Brain microvascular endothelial cell (primary cell): ENCODE results near the gene PRSS37.

Experiments
- DNase-seq: peaks from one replicate; pipeline ENCODE4 v3.0.0-alpha.2; 2020
- H3K27ac ChIP-seq: fragments of 250-450 bp; sonication (Bioruptor Pico); 2 replicates; pipeline ENCODE4 v1.5.1; 2020; ENCODE audit warnings: mild to moderate bottlenecking, moderate library complexity
- H3K27me3 ChIP-seq: fragments of 250-450 bp; sonication (Bioruptor Pico); replicated peaks from 2 replicates; pipeline ENCODE4 v1.5.1; 2020; ENCODE audit warnings: mild to moderate bottlenecking
- H3K36me3 ChIP-seq: fragments of 250-450 bp; sonication (Bioruptor Pico); replicated peaks from 2 replicates; pipeline ENCODE4 v1.5.1; 2020; ENCODE audit warnings: mild to moderate bottlenecking
- H3K4me3 ChIP-seq: 2 replicates; pipeline ENCODE4 v1.5.1; 2011; ENCODE audit warnings: low read depth, mild to moderate bottlenecking, control low read depth, low read length, moderate library complexity
- CTCF ChIP-seq: IDR thresholded peaks from 2 replicates; pipeline ENCODE4 v1.5.1; 2011; ENCODE audit warnings: low read depth, mild to moderate bottlenecking, moderate library complexity, low read length, control low read depth, inconsistent platforms; ENCODE audit errors: missing control alignments
- in situ Hi-C: cut with HindIII; loops from 2 replicates; pipeline ENCODE4 v1.10.0; 2017; ENCODE audit warnings: low sequenced_read_pairs, low pct_ligation_motif_present

The PRSS37 gene

GRCh38 chr7:141847996-141848395, 6.7 kb upstream of the PRSS37 start:
- TF ChIP-seq CTCF: no peak
- no peak overlapping the region for H3K27ac ChIP-seq
- no peaks in the 10 kb centered on the region for H3K27me3 ChIP-seq
- DNase-seq: no peak
- no peaks in the 10 kb centered on the region for H3K36me3 ChIP-seq
- H3K4me3 ChIP-seq: no peak overlapping the region
- in situ Hi-C loops: no loop called here

- no peak for TF ChIP-seq CTCF
- in situ Hi-C loops: no loop called here
- Histone ChIP-seq H3K27ac (no peak overlapping the region), H3K4me3 (no peak overlapping the region), H3K36me3 (no peaks in the 10 kb centered on the region), H3K27me3 (no peaks in the 10 kb centered on the region)
- no peak for DNase-seq
Observed at GRCh38 chr7:141844256-141844655, 3.0 kb upstream of the PRSS37 start.

GRCh38 chr7:141842904-141843303, 1.6 kb upstream of the PRSS37 start:
- no peaks in the 10 kb centered on the region for H3K27me3 ChIP-seq
- H3K36me3 ChIP-seq: no peaks in the 10 kb centered on the region
- TF ChIP-seq CTCF: no peak
- in situ Hi-C loops: no loop called here
- H3K4me3 ChIP-seq: no peak overlapping the region
- no peak overlapping the region for H3K27ac ChIP-seq
- DNase-seq: no peak

GRCh38 chr7:141840708-141841107, 577 bp downstream of the PRSS37 start:
- DNase-seq: no peak

GRCh38 chr7:141839256-141839655, 2.0 kb downstream of the PRSS37 start:
- Histone ChIP-seq H3K4me3 (no peak overlapping the region), H3K36me3 (no peaks in the 10 kb centered on the region), H3K27me3 (no peaks in the 10 kb centered on the region), H3K27ac (no peak overlapping the region)
- no peak for DNase-seq
- in situ Hi-C loops: no loop called here
- no peak for TF ChIP-seq CTCF

More at GRCh38 chr7:141840708-141841107, 577 bp downstream of the PRSS37 start:
- Histone ChIP-seq H3K27me3 (no peaks in the 10 kb centered on the region), H3K4me3 (no peak overlapping the region), H3K36me3 (no peaks in the 10 kb centered on the region), H3K27ac (no peak overlapping the region)
- in situ Hi-C loops: no loop called here
- TF ChIP-seq CTCF: no peak

- in situ Hi-C loops: no loop called here
- H3K4me3 ChIP-seq: no peak overlapping the region
- H3K27me3 ChIP-seq: no peaks in the 10 kb centered on the region
- H3K36me3 ChIP-seq: no peaks in the 10 kb centered on the region
- TF ChIP-seq CTCF: no peak
- DNase-seq: no peak
- H3K27ac ChIP-seq: no peak overlapping the region
Observed at GRCh38 chr7:141838581-141838980, 2.7 kb downstream of the PRSS37 start.
